ENCODE measurements around the gene COL5A1. TPM values are rescaled to one million over a fixed set of nuclear protein-coding genes. Genes with fewer than 3 reads are reported as not detected.

Gene COL5A1
- polyA plus RNA-seq, 3 donors: 87.5 to 116 (median 111) TPM

GRCh38 chr9:134811673-134812342 is 170.2 kb downstream of the COL5A1 start:
- no peak for DNase-seq

- peak; percentile 20 for DNase-seq
Observed at GRCh38 chr9:134812343-134812673, 170.7 kb downstream of the COL5A1 start.

GRCh38 chr9:134813841-134814240 is 172.2 kb downstream of the COL5A1 start:
- DNase-seq: no peak

GRCh38 chr9:134814598-134815215 is 173.1 kb downstream of the COL5A1 start:
- no peak for DNase-seq

GRCh38 chr9:134815435-134816214 is 174.0 kb downstream of the COL5A1 start:
- DNase-seq: no peak

GRCh38 chr9:134816264-134816663 is 174.7 kb downstream of the COL5A1 start:
- no peak for DNase-seq

GRCh38 chr9:134818000-134818568 is 176.5 kb downstream of the COL5A1 start:
- DNase-seq: no peak

GRCh38 chr9:134818591-134818990 is 177.0 kb downstream of the COL5A1 start:
- DNase-seq: no peak

GRCh38 chr9:134820901-134821300 is 179.3 kb downstream of the COL5A1 start:
- DNase-seq: no peak

- DNase-seq: no peak
Observed at GRCh38 chr9:134822541-134822940, 180.9 kb downstream of the COL5A1 start.

- DNase-seq: no peak
Observed at GRCh38 chr9:134823623-134824022, 182.0 kb downstream of the COL5A1 start.

GRCh38 chr9:134824583-134824982 is 183.0 kb downstream of the COL5A1 start:
- DNase-seq: no peak

- no peak for DNase-seq
Observed at GRCh38 chr9:134825025-134825424, 183.4 kb downstream of the COL5A1 start.

GRCh38 chr9:134826336-134827285 is 185.0 kb downstream of the COL5A1 start:
- no peak for DNase-seq

- no peak for DNase-seq
Observed at GRCh38 chr9:134827559-134827958, 186.0 kb downstream of the COL5A1 start.

- DNase-seq: no peak
Observed at GRCh38 chr9:134827993-134828392, 186.4 kb downstream of the COL5A1 start.

- no peak for DNase-seq
Observed at GRCh38 chr9:134828892-134829291, 187.3 kb downstream of the COL5A1 start.

GRCh38 chr9:134829356-134829937 is 187.8 kb downstream of the COL5A1 start:
- DNase-seq: no peak

GRCh38 chr9:134830126-134830525 is 188.5 kb downstream of the COL5A1 start:
- no peak for DNase-seq

- DNase-seq: no peak
Observed at GRCh38 chr9:134830926-134831720, 189.5 kb downstream of the COL5A1 start.

Measured in renal pelvis (tissue), 4 donors.